Endodermal cell (in vitro differentiated cells): ENCODE data around the gene TXLNG. TPM values are rescaled to one million over a fixed set of nuclear protein-coding genes. Genes with fewer than 3 reads are reported as not detected.
A peak's percentile ranks its signal among the peaks of the same experiment; 100 is the strongest.

Experiments used
- DNase-seq: peaks from one replicate; pipeline ENCODE4 v3.0.0-alpha.2; 2017
- H3K27ac ChIP-seq: 2 replicates; pipeline ENCODE4 v1.5.1; 2013; ENCODE audit warnings: mild to moderate bottlenecking, low read depth, low read length, moderate library complexity
- H3K27me3 ChIP-seq: 2 replicates; pipeline ENCODE4 v1.6.1; 2013; ENCODE audit warnings: mild to moderate bottlenecking, low read length, moderate library complexity; ENCODE audit not compliant: insufficient read depth, control insufficient read depth, poor library complexity, severe bottlenecking
- H3K36me3 ChIP-seq: 2 replicates; pipeline ENCODE4 v1.7.0; 2013; ENCODE audit warnings: mild to moderate bottlenecking, low read length, moderate library complexity; ENCODE audit not compliant: control insufficient read depth, insufficient read depth
- H3K4me1 ChIP-seq: one replicate; pipeline ENCODE4 v1.7.0; 2013; ENCODE audit warnings: low read length; ENCODE audit not compliant: control insufficient read depth, insufficient read depth
- H3K4me3 ChIP-seq: 2 replicates; pipeline ENCODE4 v1.5.1; 2013; ENCODE audit warnings: mild to moderate bottlenecking, low read length, moderate library complexity
- H3K9ac ChIP-seq: 2 replicates; pipeline ENCODE4 v1.6.1; 2013; ENCODE audit warnings: mild to moderate bottlenecking, low read length, moderate library complexity; ENCODE audit not compliant: poor library complexity, severe bottlenecking; ENCODE audit errors: extremely low read depth
- H3K9me3 ChIP-seq: 2 replicates; pipeline ENCODE4 v1.6.1; 2013; ENCODE audit warnings: mild to moderate bottlenecking, low read length, moderate library complexity; ENCODE audit not compliant: control insufficient read depth
- H3K27ac Mint-ChIP-seq: 2 replicates; pipeline ENCODE4 v1.8.0; 2020; ENCODE audit warnings: mixed read lengths
- H3K27me3 Mint-ChIP-seq: 2 replicates; pipeline ENCODE4 v1.8.0; 2021; ENCODE audit warnings: mild to moderate bottlenecking, mixed read lengths; ENCODE audit not compliant: insufficient read depth
- H3K36me3 Mint-ChIP-seq: 2 replicates; pipeline ENCODE4 v1.8.0; 2020; ENCODE audit warnings: low read depth, mixed read lengths
- H3K4me1 Mint-ChIP-seq: 2 replicates; pipeline ENCODE4 v1.8.0; 2020; ENCODE audit warnings: mixed read lengths
- H3K4me3 Mint-ChIP-seq: 2 replicates; pipeline ENCODE4 v1.8.0; 2020; ENCODE audit warnings: mild to moderate bottlenecking, moderate library complexity, mixed read lengths
- H3K9me3 Mint-ChIP-seq: 2 replicates; pipeline ENCODE4 v1.8.0; 2020; ENCODE audit warnings: mild to moderate bottlenecking, mixed read lengths
- WGBS, 2 experiments: methylation state at CpG; one replicate each; pipeline versions ENCODE4 v1.1.5 to v1.1.7; 2013; ENCODE audit warnings: missing lambda C conversion rate in 2 of 2, mixed read lengths in 1 of 2; ENCODE audit not compliant: insufficient coverage in 1 of 2, insufficient read length in 1 of 2; 5-methylcytosine and 5-hydroxymethylcytosine counted together
- total RNA-seq, 2 donors: library from RNA; stranded (reverse); fragmentation: NEBNext Ultra II Directional in 1 of 2; extraction: Animal tissue kit (Norgen Biotek cat#: 25700) in 1 of 2; gene quantifications; 2 replicates in 1 of 2; 3 replicates in 1 of 2; pipeline ENCODE4 v1.2.1, GENCODE V29; 2021
- TF ChIP-seq, protein P1 (sequence below): fragments of 200-600 bp; sonication (generic); conservative IDR thresholded peaks from 2 replicates; pipeline ENCODE4 v1.5.0; 2021; ENCODE audit warnings: antibody characterized with exemption, mild to moderate bottlenecking

TXLNG gene
- total RNA-seq, 2 donors from 2014 or later: 13.8 to 31.0 TPM

DNA sequence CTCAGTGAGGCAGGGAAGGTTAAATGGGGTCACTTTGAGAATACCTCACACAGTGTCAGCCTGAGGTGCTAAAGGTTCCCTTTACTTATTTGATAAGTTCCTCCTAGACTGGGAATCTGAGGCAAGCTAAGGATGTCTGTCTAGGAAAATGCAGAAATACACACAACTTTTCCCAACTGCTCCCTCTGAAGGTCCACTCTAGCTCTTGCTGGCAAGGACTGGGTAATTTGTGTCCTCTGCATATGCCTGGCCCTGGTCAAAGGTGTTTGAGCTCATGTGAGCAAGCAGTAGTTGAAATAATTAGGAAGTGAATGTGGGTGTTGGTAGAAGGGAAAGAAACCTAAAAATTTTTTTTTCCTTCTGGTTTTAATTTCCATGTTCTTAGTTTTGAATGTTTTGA is 21.3 kb downstream of the TXLNG start:
- no peaks in the 10 kb centered on the region for H3K27me3 Mint-ChIP-seq
- H3K9me3 Mint-ChIP-seq: no peaks in the 10 kb centered on the region
- TF ChIP-seq, protein P1, sequence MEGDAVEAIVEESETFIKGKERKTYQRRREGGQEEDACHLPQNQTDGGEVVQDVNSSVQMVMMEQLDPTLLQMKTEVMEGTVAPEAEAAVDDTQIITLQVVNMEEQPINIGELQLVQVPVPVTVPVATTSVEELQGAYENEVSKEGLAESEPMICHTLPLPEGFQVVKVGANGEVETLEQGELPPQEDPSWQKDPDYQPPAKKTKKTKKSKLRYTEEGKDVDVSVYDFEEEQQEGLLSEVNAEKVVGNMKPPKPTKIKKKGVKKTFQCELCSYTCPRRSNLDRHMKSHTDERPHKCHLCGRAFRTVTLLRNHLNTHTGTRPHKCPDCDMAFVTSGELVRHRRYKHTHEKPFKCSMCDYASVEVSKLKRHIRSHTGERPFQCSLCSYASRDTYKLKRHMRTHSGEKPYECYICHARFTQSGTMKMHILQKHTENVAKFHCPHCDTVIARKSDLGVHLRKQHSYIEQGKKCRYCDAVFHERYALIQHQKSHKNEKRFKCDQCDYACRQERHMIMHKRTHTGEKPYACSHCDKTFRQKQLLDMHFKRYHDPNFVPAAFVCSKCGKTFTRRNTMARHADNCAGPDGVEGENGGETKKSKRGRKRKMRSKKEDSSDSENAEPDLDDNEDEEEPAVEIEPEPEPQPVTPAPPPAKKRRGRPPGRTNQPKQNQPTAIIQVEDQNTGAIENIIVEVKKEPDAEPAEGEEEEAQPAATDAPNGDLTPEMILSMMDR: peak; percentile 60
- H3K9me3 ChIP-seq: no peaks in the 10 kb centered on the region
- peak; percentile 61 for DNase-seq
- peaks cover 20% of the 10 kb centered on the region for H3K4me1 Mint-ChIP-seq
- peaks cover 18% of the 10 kb centered on the region for H3K36me3 Mint-ChIP-seq
- H3K4me3 ChIP-seq: no peak overlapping the region
- H3K9ac ChIP-seq: no peak overlapping the region
- no peak overlapping the region for H3K27ac ChIP-seq
- no peaks in the 10 kb centered on the region for H3K4me1 ChIP-seq
- H3K27me3 ChIP-seq: no peaks in the 10 kb centered on the region
- no peaks in the 10 kb centered on the region for H3K36me3 ChIP-seq
- H3K27ac Mint-ChIP-seq: peak overlapping the region; percentile 67
- H3K4me3 Mint-ChIP-seq: no peak overlapping the region

DNA sequence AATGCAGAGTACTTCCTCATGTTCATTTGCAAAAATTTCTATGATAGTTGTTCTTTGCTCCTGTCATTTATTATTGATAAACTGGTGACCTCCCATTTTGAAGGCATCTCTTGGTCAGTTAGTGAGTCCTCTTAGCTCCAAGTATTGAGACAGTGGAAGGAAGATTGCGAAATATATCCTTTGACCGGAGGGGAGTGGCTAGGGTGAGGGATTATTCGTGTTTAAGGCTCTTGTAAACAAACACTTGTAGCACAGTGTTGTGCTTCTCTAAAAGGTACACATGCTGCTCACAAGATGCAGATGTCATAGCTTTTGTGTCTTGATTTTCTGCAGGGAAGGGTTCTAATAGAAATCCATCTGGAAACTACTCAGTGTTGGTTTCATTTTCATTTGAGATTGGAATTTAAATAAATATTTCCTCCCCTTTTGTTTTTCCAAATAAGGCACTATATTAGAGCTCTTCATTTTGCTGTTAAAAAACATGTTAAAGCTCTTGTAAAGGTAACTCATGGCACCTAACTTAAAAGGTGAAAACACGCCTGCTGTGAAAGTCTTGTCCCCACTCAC is 21.8 kb downstream of the TXLNG start:
- no peak overlapping the region for H3K4me3 Mint-ChIP-seq
- H3K4me1 ChIP-seq: no peaks in the 10 kb centered on the region
- peaks cover 20% of the 10 kb centered on the region for H3K4me1 Mint-ChIP-seq
- H3K9me3 Mint-ChIP-seq: no peaks in the 10 kb centered on the region
- no peaks in the 10 kb centered on the region for H3K27me3 ChIP-seq
- H3K36me3 Mint-ChIP-seq: peaks cover 18% of the 10 kb centered on the region
- H3K9me3 ChIP-seq: no peaks in the 10 kb centered on the region
- no peaks in the 10 kb centered on the region for H3K36me3 ChIP-seq
- H3K4me3 ChIP-seq: no peak overlapping the region
- H3K27ac ChIP-seq: no peak overlapping the region
- H3K27me3 Mint-ChIP-seq: no peaks in the 10 kb centered on the region
- no peak for DNase-seq
- H3K27ac Mint-ChIP-seq: no peak overlapping the region
- WGBS, 2 experiments: 89 to 93% methylated on average over 3 to 4 of the region's 4 CpGs
- H3K9ac ChIP-seq: no peak overlapping the region
- TF ChIP-seq, protein P1: no peak

DNA sequence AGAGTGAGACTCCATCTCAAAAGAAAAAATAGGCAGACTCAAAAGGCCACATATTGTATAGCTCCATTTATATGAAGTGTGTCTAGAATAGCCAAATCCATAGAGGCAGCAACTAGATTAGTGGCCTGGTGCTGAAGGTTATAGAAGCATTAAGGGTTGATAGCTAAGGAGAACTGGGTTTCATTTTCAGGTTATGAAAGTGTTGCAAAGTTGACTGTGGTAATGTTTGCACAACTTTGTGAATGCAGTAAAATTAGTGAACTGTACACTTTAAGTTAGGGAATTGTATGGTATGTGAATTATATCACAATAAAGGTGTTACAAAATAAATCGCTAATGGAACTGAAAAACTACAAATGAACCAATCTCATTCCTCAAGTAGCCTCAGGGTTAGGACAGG is 28.3 kb downstream of the TXLNG start:
- no peak overlapping the region for H3K4me3 Mint-ChIP-seq
- Histone ChIP-seq H3K27ac (no peak overlapping the region), H3K27me3 (no peaks in the 10 kb centered on the region), H3K9me3 (no peaks in the 10 kb centered on the region), H3K4me3 (no peak overlapping the region), H3K36me3 (peaks cover 14% of the 10 kb centered on the region), H3K4me1 (no peaks in the 10 kb centered on the region), H3K9ac (no peak overlapping the region)
- DNase-seq: no peak
- no peaks in the 10 kb centered on the region for H3K4me1 Mint-ChIP-seq
- WGBS, 2 experiments: no CpG with 5 or more reads among the region's 1 CpG
- H3K27ac Mint-ChIP-seq: no peak overlapping the region
- H3K36me3 Mint-ChIP-seq: peaks cover 28% of the 10 kb centered on the region
- H3K9me3 Mint-ChIP-seq: no peaks in the 10 kb centered on the region
- TF ChIP-seq, protein P1: no peak
- H3K27me3 Mint-ChIP-seq: no peaks in the 10 kb centered on the region
